PC-3 (cell line): Measurements from ENCODE around the gene ARHGAP23. TPM values are rescaled to one million over a fixed set of nuclear protein-coding genes. Genes with fewer than 3 reads are reported as not detected.

ENCODE experiments used
- ATAC-seq: fragments of 200-7000 bp; cut with Tn5 transposase; 2 replicates; pipeline ENCODE4 v1.9.1; 2020; ENCODE audit warnings: mild to moderate bottlenecking, moderate library complexity
- BruUV-seq: library from RNA; stranded (reverse); fragments of 400-500 nt; replicated peaks from 2 replicates; lab custom pipeline; 2021; lab: Mats Ljungman, UMichigan
- CTCF ChIA-PET: fragments of 300-600 bp; sonication (Branson Sonifier 250); formaldehyde crosslinking; loops from one replicate; lab custom pipeline; 2022; ENCODE audit warnings: antibody characterized with exemption; lab: Charles Lee
- POLR2A ChIA-PET: fragments of 300-600 bp; sonication (Branson Sonifier 250); formaldehyde crosslinking; loops from one replicate; lab custom pipeline; 2022; ENCODE audit warnings: antibody characterized with exemption; ENCODE audit not compliant: unreplicated experiment; lab: Charles Lee
- DNase-seq: peaks from one replicate; pipeline ENCODE4 v3.0.0-alpha.2; 2015
- H2AFZ ChIP-seq: fragments of 300-600 bp; sonication (generic); 2 replicates; pipeline ENCODE4 v1.6.0; 2016; ENCODE audit warnings: antibody characterized with exemption, low read length
- H3F3A ChIP-seq: fragments of 300-600 bp; sonication (generic); one replicate; pipeline ENCODE4 v1.6.0; 2017; ENCODE audit warnings: antibody characterized with exemption, low read length, control low read depth, mild to moderate bottlenecking; ENCODE audit not compliant: unreplicated experiment
- H3K27ac ChIP-seq: fragments of 300-600 bp; sonication (generic); 2 replicates; pipeline ENCODE4 v1.5.1; 2016; ENCODE audit warnings: mild to moderate bottlenecking, low read length
- H3K27me3 ChIP-seq: fragments of 300-600 bp; sonication (generic); 2 replicates; pipeline ENCODE4 v1.6.1; 2016; ENCODE audit warnings: low read length, mixed read lengths
- H3K36me3 ChIP-seq: fragments of 300-600 bp; sonication (generic); 2 replicates; pipeline ENCODE4 v1.6.1; 2016; ENCODE audit warnings: low read depth, mixed run types, low read length, mixed read lengths
- H3K4me1 ChIP-seq: fragments of 300-600 bp; sonication (generic); 2 replicates; pipeline ENCODE4 v1.5.1; 2016; ENCODE audit warnings: low read length; ENCODE audit not compliant: insufficient read depth
- H3K4me2 ChIP-seq: fragments of 300-600 bp; sonication (generic); 2 replicates; pipeline ENCODE4 v1.6.0; 2016; ENCODE audit warnings: low read length
- H3K4me3 ChIP-seq: fragments of 300-600 bp; sonication (generic); 2 replicates; pipeline ENCODE4 v1.5.1; 2016; ENCODE audit warnings: mild to moderate bottlenecking, low read length, mixed read lengths
- H3K79me2 ChIP-seq: fragments of 300-600 bp; sonication (generic); 2 replicates; pipeline ENCODE4 v1.6.1; 2017; ENCODE audit warnings: low read length, mixed read lengths
- H3K9ac ChIP-seq: fragments of 300-600 bp; sonication (generic); 2 replicates; pipeline ENCODE4 v1.6.0; 2016; ENCODE audit warnings: mild to moderate bottlenecking, low read length
- H3K9me2 ChIP-seq: fragments of 300-600 bp; sonication (generic); replicated peaks from 2 replicates; pipeline ENCODE4 v1.6.1; 2016; ENCODE audit warnings: mixed run types, low read length, mixed read lengths
- H3K9me3 ChIP-seq: fragments of 300-600 bp; sonication (generic); 2 replicates; pipeline ENCODE4 v1.6.1; 2016; ENCODE audit warnings: low read length, mixed read lengths
- H4K20me1 ChIP-seq: fragments of 300-600 bp; sonication (generic); 2 replicates; pipeline ENCODE4 v1.6.1; 2016; ENCODE audit warnings: low read length, mixed read lengths
- EZH2 ChIP-seq: fragments of 300-600 bp; sonication (generic); IDR thresholded peaks from one replicate; pipeline ENCODE4 v1.6.1; 2017; ENCODE audit warnings: antibody characterized with exemption, mild to moderate bottlenecking, low read length; ENCODE audit not compliant: unreplicated experiment
- EZH2phosphoT487 ChIP-seq: fragments of 300-600 bp; sonication (generic); IDR thresholded peaks from 2 replicates; pipeline ENCODE4 v1.6.1; 2018; ENCODE audit warnings: mild to moderate bottlenecking, antibody characterized with exemption, low read length, borderline replicate concordance
- intact Hi-C: fragments of 100-400 bp; cut with micrococcal nuclease; formaldehyde crosslinking; loops from 2 replicates; pipeline ENCODE4 v1.9.0; 2023
- total RNA-seq: library from RNA; depleted of rRNA; stranded (reverse); fragments of >200 nt; gene quantifications from 2 replicates; pipeline ENCODE4 v1.2.3, GENCODE V29; 2014
- TF ChIP-seq, protein P1 (sequence below): fragments of 300-600 bp; sonication (generic); conservative IDR thresholded peaks from 2 replicates; pipeline ENCODE4 v1.5.1; 2017; ENCODE audit warnings: antibody characterized with exemption, low read depth, mild to moderate bottlenecking, low read length

Gene ARHGAP23
- total RNA-seq, 1 experiment from 2014 or later = 9.0 TPM

DNA sequence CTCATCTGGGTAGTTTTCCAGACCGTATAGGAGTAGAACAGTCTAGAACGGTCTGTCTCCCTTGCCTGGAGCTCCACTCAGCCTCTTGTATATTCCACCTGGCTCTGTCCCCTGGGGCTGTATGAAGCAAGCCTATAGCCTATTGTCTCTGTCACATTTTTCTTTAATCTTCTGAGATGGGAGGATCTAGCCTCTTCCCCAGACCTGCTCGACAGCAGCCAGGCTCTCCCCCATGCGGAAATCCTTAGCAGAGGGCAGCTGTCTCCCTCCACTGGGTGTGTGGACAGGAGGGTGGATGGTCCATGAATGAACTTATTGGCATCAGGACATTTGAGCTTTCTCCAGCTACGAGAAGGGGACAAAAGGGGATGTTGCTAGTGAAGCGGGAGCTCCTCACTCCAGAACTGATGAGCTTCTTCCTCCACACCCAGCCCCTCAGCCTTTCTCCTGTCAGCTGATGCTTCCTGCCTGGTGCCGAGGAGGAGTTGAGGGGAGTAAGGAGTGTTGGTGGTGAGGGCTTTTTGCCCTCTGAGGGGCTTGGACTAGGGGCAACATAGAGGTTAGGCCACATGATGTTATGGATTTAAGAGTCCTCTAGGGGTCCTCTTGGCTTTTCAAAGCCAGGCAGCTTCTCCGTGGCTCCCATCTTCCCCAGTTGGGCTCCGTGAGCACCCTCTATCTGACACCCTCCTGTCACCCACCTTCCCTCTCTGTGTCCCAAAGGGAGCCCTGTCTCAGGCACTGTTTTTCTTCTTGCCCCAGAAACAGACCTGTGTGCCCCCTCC lies 28.0 kb downstream of the ARHGAP23 start:
- Histone ChIP-seq H3K9ac (no peak overlapping the region), H3K9me2 (no peaks in the 10 kb centered on the region), H3K4me3 (no peak overlapping the region), H3F3A (no peaks in the 10 kb centered on the region), H3K36me3 (no peaks in the 10 kb centered on the region), H3K27ac (no peak overlapping the region), H3K4me2 (no peak overlapping the region), H4K20me1 (no peaks in the 10 kb centered on the region), H3K27me3 (no peaks in the 10 kb centered on the region), H3K79me2 (no peaks in the 10 kb centered on the region), H3K4me1 (peaks cover 14% of the 10 kb centered on the region), H3K9me3 (no peaks in the 10 kb centered on the region), H2AFZ (no peak overlapping the region)
- ChIA-PET CTCF (no interaction called here), POLR2A (no interaction called here)
- intact Hi-C loops = no loop called here
- ATAC-seq (no peak), DNase-seq (no peak)
- no peak for TF ChIP-seq EZH2
- TF ChIP-seq, protein P1, sequence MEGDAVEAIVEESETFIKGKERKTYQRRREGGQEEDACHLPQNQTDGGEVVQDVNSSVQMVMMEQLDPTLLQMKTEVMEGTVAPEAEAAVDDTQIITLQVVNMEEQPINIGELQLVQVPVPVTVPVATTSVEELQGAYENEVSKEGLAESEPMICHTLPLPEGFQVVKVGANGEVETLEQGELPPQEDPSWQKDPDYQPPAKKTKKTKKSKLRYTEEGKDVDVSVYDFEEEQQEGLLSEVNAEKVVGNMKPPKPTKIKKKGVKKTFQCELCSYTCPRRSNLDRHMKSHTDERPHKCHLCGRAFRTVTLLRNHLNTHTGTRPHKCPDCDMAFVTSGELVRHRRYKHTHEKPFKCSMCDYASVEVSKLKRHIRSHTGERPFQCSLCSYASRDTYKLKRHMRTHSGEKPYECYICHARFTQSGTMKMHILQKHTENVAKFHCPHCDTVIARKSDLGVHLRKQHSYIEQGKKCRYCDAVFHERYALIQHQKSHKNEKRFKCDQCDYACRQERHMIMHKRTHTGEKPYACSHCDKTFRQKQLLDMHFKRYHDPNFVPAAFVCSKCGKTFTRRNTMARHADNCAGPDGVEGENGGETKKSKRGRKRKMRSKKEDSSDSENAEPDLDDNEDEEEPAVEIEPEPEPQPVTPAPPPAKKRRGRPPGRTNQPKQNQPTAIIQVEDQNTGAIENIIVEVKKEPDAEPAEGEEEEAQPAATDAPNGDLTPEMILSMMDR = no peak
- TF ChIP-seq EZH2phosphoT487 = no peak
- BruUV-seq = no TSS peak

DNA sequence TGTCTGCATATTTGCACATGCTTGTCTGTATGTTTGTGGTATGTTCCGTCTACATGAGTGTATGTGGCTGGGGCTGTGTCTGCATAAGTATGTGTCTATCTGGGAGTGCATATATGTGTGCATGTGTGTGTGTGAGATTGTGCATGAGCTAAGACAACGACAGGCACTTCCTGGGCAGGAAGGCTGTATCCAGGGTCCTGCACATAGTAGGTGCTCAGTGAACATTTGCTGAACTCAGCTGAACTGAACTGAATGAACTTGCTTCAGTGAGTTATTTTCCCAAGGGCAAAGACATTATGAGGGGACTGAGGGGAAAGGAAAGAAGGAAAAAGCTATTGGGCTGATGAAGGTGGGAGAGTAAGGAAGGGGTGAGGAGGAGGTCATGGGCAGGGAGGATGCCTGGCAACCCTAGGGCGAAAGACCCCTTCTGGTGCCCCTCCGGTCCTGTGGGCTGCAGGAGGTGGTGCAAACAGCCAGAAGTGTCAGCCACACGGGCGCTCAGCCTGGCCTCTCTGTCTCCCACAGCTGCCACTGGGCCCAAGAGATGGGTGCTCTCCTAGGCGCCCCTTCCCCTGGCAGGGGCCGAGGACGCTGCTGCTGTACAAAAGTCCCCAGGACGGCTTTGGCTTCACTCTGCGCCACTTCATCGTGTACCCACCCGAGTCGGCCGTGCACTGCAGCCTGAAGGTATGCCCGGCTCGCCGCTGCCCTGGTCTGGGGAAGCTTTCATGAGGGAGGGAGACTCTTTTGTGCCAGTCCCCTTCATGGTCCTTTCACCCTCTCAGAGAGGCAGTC lies 29.5 kb downstream of the ARHGAP23 start:
- H4K20me1 ChIP-seq = no peaks in the 10 kb centered on the region

More for the DNA sequence above, 29.5 kb downstream of the ARHGAP23 start:
- no peaks in the 10 kb centered on the region for H3K27me3 ChIP-seq
- no peak overlapping the region for H3K27ac ChIP-seq
- no peak overlapping the region for H3K9ac ChIP-seq
- H3K9me2 ChIP-seq = no peaks in the 10 kb centered on the region
- no TSS peak for BruUV-seq
- no peak for DNase-seq
- peaks cover 14% of the 10 kb centered on the region for H3K4me1 ChIP-seq
- no peak for TF ChIP-seq EZH2
- TF ChIP-seq, protein P1 = no peak
- TF ChIP-seq EZH2phosphoT487 = no peak
- no peak overlapping the region for H3K4me3 ChIP-seq
- ChIA-PET CTCF (no interaction called here), POLR2A (no interaction called here)
- H3K36me3 ChIP-seq = no peaks in the 10 kb centered on the region
- intact Hi-C loops = no loop called here
- H3K79me2 ChIP-seq = no peaks in the 10 kb centered on the region
- no peaks in the 10 kb centered on the region for H3F3A ChIP-seq
- H3K4me2 ChIP-seq = no peak overlapping the region
- ATAC-seq = no peak
- H2AFZ ChIP-seq = no peak overlapping the region
- H3K9me3 ChIP-seq = no peaks in the 10 kb centered on the region
